Measurements from ENCODE around the gene DOCK1. TPM values are rescaled to one million over a fixed set of nuclear protein-coding genes. Genes with fewer than 3 reads are reported as not detected.

DOCK1 gene
- total RNA-seq, 2 experiments from 2014 or later = 0.13 TPM; not detected in 1

GRCh38 chr10:127092916-127093315 lies 187.7 kb downstream of the DOCK1 start:
- DNase-seq = no peak
- H3K27ac Mint-ChIP-seq = no peak overlapping the region
- no peaks in the 10 kb centered on the region for H3K4me1 Mint-ChIP-seq
- ChIA-PET POLR2A (no interaction called here), CTCF (no interaction called here)
- peaks cover 8% of the 10 kb centered on the region for H3K9me3 Mint-ChIP-seq
- no peak overlapping the region for H3K4me3 Mint-ChIP-seq
- no peaks in the 10 kb centered on the region for H3K27me3 Mint-ChIP-seq
- no peaks in the 10 kb centered on the region for H3K36me3 Mint-ChIP-seq (ENCODE audit: low read depth)

DNA sequence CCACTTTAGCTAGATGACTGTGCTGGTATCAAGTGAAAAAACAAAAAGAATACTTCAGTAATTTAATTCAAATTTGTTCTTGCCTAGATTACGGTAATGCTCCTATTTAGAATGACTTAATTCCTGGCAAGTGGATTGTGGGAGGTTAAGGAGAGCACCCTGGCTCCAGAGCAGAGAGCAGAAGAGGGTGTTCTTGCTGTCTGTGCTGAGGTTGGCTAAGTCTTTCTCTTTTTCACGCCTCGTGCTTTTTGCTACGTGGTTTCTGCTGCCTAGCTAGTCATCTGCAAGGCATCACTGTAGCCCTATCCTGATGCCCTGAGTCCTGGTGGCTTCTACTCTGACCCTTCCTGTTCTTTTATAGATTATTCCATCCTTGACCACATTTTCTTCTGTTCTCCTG lies 189.8 kb downstream of the DOCK1 start:
- ChIA-PET POLR2A (no interaction called here), CTCF (no interaction called here)
- Mint-ChIP-seq H3K4me1 (no peaks in the 10 kb centered on the region), H3K9me3 (peaks cover 22% of the 10 kb centered on the region), H3K27ac (no peak overlapping the region), H3K36me3 (ENCODE audit: low read depth) (no peaks in the 10 kb centered on the region), H3K4me3 (no peak overlapping the region), H3K27me3 (no peaks in the 10 kb centered on the region)
- no peak for DNase-seq

- Mint-ChIP-seq H3K27me3 (no peaks in the 10 kb centered on the region), H3K27ac (no peak overlapping the region), H3K9me3 (peaks cover 15% of the 10 kb centered on the region), H3K4me1 (no peaks in the 10 kb centered on the region), H3K4me3 (no peak overlapping the region), H3K36me3 (ENCODE audit: low read depth) (no peaks in the 10 kb centered on the region)
- no peak for DNase-seq
- ChIA-PET CTCF (no interaction called here), POLR2A (no interaction called here)
These were observed 195.9 kb downstream of the DOCK1 start for GRCh38 chr10:127100983-127101615.

- no peaks in the 10 kb centered on the region for H3K27me3 Mint-ChIP-seq
- H3K4me1 Mint-ChIP-seq = no peaks in the 10 kb centered on the region
- POLR2A ChIA-PET = no interaction called here
- DNase-seq = no peak
- H3K4me3 Mint-ChIP-seq = no peak overlapping the region
- CTCF ChIA-PET = no interaction called here
- H3K27ac Mint-ChIP-seq = no peak overlapping the region
- no peaks in the 10 kb centered on the region for H3K36me3 Mint-ChIP-seq (ENCODE audit: low read depth)
- peaks cover 17% of the 10 kb centered on the region for H3K9me3 Mint-ChIP-seq
These were observed 196.9 kb downstream of the DOCK1 start for GRCh38 chr10:127102176-127102575.

- Mint-ChIP-seq H3K4me1 (no peaks in the 10 kb centered on the region), H3K27ac (no peak overlapping the region), H3K4me3 (no peak overlapping the region), H3K9me3 (peaks cover 3% of the 10 kb centered on the region), H3K27me3 (no peaks in the 10 kb centered on the region), H3K36me3 (ENCODE audit: low read depth) (no peaks in the 10 kb centered on the region)
- POLR2A ChIA-PET = no interaction called here
- DNase-seq = no peak
- CTCF ChIA-PET = no interaction called here
These were observed 209.9 kb downstream of the DOCK1 start for GRCh38 chr10:127115100-127115499.

GRCh38 chr10:127117125-127117524 lies 211.9 kb downstream of the DOCK1 start:
- H3K36me3 Mint-ChIP-seq (ENCODE audit: low read depth) = no peaks in the 10 kb centered on the region
- H3K4me3 Mint-ChIP-seq = no peak overlapping the region
- H3K27ac Mint-ChIP-seq = no peak overlapping the region
- H3K4me1 Mint-ChIP-seq = no peaks in the 10 kb centered on the region
- no peaks in the 10 kb centered on the region for H3K27me3 Mint-ChIP-seq
- DNase-seq = peak; percentile 30
- ChIA-PET CTCF (no interaction called here), POLR2A (no interaction called here)
- H3K9me3 Mint-ChIP-seq = peaks cover 6% of the 10 kb centered on the region

DNA sequence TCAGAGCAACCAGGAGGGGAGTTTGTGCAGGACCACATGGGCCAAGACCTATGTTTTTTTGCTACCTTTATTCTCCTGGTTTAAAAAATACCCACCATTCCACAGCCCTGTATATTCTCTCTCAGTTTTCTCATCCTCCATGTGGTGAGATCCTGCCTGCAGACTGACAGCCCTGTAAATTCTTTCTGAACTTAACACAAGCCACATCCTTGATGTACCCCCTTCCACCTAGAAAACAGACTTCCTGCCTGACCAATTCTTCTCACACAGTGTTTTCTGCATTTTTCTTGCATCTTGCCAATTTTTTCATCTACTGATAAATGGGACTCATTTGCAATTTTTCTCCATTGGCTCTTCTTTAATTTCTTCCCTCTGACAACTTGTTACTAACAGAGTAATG lies 212.8 kb downstream of the DOCK1 start:
- no peaks in the 10 kb centered on the region for H3K27me3 Mint-ChIP-seq
- peaks cover 6% of the 10 kb centered on the region for H3K9me3 Mint-ChIP-seq
- POLR2A ChIA-PET = no interaction called here
- no peak for DNase-seq
- H3K4me1 Mint-ChIP-seq = no peaks in the 10 kb centered on the region
- CTCF ChIA-PET = no interaction called here
- H3K27ac Mint-ChIP-seq = no peak overlapping the region
- H3K4me3 Mint-ChIP-seq = no peak overlapping the region
- H3K36me3 Mint-ChIP-seq (ENCODE audit: low read depth) = no peaks in the 10 kb centered on the region

GRCh38 chr10:127119936-127120335 lies 214.7 kb downstream of the DOCK1 start:
- no peaks in the 10 kb centered on the region for H3K36me3 Mint-ChIP-seq (ENCODE audit: low read depth)
- H3K27ac Mint-ChIP-seq = no peak overlapping the region
- no peaks in the 10 kb centered on the region for H3K27me3 Mint-ChIP-seq
- H3K9me3 Mint-ChIP-seq = peaks cover 2% of the 10 kb centered on the region
- CTCF ChIA-PET = no interaction called here
- H3K4me1 Mint-ChIP-seq = no peaks in the 10 kb centered on the region
- H3K4me3 Mint-ChIP-seq = no peak overlapping the region
- POLR2A ChIA-PET = no interaction called here
- DNase-seq = no peak

DNA sequence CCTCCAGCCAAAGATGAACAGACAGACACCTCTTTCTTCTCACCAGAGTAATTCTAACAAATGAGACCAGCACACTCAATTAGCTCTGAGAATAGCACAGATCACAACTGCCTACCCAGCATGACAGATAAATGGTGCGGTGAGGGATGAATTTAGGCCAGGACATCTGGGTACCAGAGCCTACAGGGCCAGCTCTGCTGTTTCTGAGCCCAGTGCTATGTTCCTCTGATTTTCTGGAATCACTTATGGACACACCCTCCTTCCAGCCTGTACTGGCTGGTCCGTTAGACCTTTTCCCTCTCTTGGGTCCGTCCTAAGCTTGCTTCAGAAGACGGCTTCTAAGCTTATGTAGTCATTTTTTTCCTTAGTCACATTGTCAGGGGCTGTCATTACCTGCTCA lies 217.6 kb downstream of the DOCK1 start:
- ChIA-PET CTCF (no interaction called here), POLR2A (no interaction called here)
- Mint-ChIP-seq H3K9me3 (peaks cover 5% of the 10 kb centered on the region), H3K4me3 (no peak overlapping the region), H3K27ac (no peak overlapping the region), H3K4me1 (no peaks in the 10 kb centered on the region), H3K27me3 (no peaks in the 10 kb centered on the region), H3K36me3 (ENCODE audit: low read depth) (no peaks in the 10 kb centered on the region)
- no peak for DNase-seq

GRCh38 chr10:127123626-127124025 lies 218.4 kb downstream of the DOCK1 start:
- Mint-ChIP-seq H3K27me3 (no peaks in the 10 kb centered on the region), H3K9me3 (peaks cover 5% of the 10 kb centered on the region), H3K27ac (no peak overlapping the region), H3K4me1 (no peaks in the 10 kb centered on the region), H3K4me3 (no peak overlapping the region), H3K36me3 (ENCODE audit: low read depth) (no peaks in the 10 kb centered on the region)
- CTCF ChIA-PET = no interaction called here
- POLR2A ChIA-PET = no interaction called here
- no peak for DNase-seq

DNA sequence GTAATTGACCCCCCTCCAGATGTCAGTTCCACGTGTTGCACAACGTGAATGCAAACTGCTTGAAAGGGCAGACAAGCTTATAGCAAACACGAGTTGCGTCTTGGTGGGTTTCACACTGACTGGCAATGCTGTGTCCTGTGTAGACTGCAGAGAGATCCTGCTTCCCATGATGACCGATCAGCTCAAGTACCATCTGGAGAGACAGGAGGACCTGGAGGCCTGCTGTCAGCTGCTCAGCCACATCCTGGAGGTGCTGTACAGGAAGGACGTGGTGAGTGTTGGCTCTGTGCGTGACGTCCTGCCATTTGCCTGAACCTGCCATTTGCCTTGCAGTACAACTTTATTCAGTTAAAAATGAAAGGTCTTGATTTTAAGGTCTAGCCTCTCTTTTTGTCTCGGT lies 220.1 kb downstream of the DOCK1 start:
- ChIA-PET POLR2A (no interaction called here), CTCF (no interaction called here)
- peaks cover 9% of the 10 kb centered on the region for H3K9me3 Mint-ChIP-seq
- no peak for DNase-seq
- H3K27me3 Mint-ChIP-seq = no peaks in the 10 kb centered on the region
- H3K27ac Mint-ChIP-seq = no peak overlapping the region
- H3K4me1 Mint-ChIP-seq = no peaks in the 10 kb centered on the region
- H3K4me3 Mint-ChIP-seq = no peak overlapping the region
- H3K36me3 Mint-ChIP-seq (ENCODE audit: low read depth) = no peaks in the 10 kb centered on the region

GRCh38 chr10:127127822-127128221 lies 222.6 kb downstream of the DOCK1 start:
- Mint-ChIP-seq H3K27ac (no peak overlapping the region), H3K4me3 (no peak overlapping the region), H3K4me1 (no peaks in the 10 kb centered on the region), H3K36me3 (ENCODE audit: low read depth) (no peaks in the 10 kb centered on the region), H3K9me3 (peaks cover 7% of the 10 kb centered on the region), H3K27me3 (no peaks in the 10 kb centered on the region)
- POLR2A ChIA-PET = no interaction called here
- CTCF ChIA-PET = no interaction called here
- no peak for DNase-seq

DNA sequence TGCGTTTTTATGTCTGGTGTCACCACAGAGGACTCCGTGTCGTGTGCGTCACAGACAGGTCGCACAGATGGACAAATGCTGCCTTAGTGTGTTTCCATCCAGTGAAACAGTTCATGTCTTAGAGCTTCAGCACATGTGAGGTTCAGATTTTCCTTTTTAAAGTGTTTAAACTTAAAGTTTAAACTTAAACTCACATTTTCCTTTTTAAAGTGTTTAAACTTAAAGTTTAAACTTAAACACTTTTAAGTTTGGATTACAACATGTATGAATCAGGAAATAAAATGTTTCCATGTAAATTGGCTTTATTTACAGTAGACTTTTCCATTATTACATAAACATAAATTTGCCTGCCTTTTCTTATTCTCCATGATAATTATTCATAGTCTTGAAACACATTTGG lies 223.9 kb downstream of the DOCK1 start:
- Mint-ChIP-seq H3K4me1 (no peaks in the 10 kb centered on the region), H3K9me3 (peaks cover 7% of the 10 kb centered on the region), H3K27ac (no peak overlapping the region), H3K36me3 (ENCODE audit: low read depth) (no peaks in the 10 kb centered on the region), H3K4me3 (no peak overlapping the region), H3K27me3 (no peaks in the 10 kb centered on the region)
- ChIA-PET POLR2A (no interaction called here), CTCF (no interaction called here)
- no peak for DNase-seq

DNA sequence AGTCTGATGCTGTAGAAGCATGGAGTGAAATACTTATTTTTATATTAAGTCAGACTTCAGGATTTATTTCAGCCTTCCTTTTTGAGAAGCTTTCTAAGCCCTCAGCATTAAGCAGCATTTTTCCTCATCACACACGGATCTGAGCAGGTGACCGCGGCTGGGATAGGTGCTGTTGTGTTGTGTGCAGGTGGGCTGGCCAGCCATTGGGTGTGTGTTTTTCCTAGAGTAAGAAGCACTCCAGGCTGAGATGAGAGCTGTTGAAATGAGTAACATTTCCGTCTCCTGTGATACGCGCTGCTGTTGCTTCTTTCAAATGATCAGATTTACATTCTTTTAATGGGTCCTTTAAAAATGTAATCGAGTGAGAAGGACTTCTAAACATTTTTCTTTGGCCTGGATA lies 227.2 kb downstream of the DOCK1 start:
- Mint-ChIP-seq H3K4me3 (no peak overlapping the region), H3K27me3 (no peaks in the 10 kb centered on the region), H3K9me3 (peaks cover 4% of the 10 kb centered on the region), H3K4me1 (no peaks in the 10 kb centered on the region), H3K27ac (no peak overlapping the region), H3K36me3 (ENCODE audit: low read depth) (no peaks in the 10 kb centered on the region)
- no peak for DNase-seq
- ChIA-PET POLR2A (no interaction called here), CTCF (no interaction called here)

DNA sequence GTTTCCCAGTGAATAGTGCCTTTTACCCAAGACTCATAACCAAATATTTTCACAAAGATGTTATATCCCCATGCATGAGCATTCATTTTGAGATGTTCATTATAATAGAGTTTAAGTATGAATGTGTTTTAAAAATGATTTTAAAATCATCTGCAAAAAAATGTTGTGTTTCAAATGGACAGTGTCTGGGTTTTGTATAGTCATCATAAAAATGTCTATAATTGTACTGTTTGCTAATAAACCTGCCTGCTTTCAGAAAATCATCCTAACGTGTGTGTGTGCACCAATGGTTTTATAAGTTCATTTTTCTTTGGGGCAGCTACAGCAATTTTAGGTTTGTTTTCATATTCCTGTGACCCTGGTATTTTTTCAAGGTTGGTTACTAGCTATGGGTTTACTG lies 228.0 kb downstream of the DOCK1 start:
- no peak for DNase-seq
- Mint-ChIP-seq H3K27ac (no peak overlapping the region), H3K4me3 (no peak overlapping the region), H3K27me3 (no peaks in the 10 kb centered on the region), H3K36me3 (ENCODE audit: low read depth) (no peaks in the 10 kb centered on the region), H3K9me3 (peaks cover 4% of the 10 kb centered on the region), H3K4me1 (no peaks in the 10 kb centered on the region)
- POLR2A ChIA-PET = no interaction called here
- CTCF ChIA-PET = no interaction called here
